Right cardiac atrium (tissue), 5 donors: ENCODE results near the gene DIAPH3. TPM values are rescaled to one million over a fixed set of nuclear protein-coding genes. Genes with fewer than 3 reads are reported as not detected.

Source experiments
- ATAC-seq, 2 donors: fragments of 200-7000 bp; cut with Tn5 transposase; one replicate each; pipeline versions ENCODE4 v1.8.0 to v1.9.1; 2020; ENCODE audit warnings: moderate library complexity in 2 of 2, mild to moderate bottlenecking in 1 of 2
- DNase-seq, 3 donors: peaks; one replicate each; pipeline ENCODE4 v3.0.0-alpha.2; 2020
- H3K27ac ChIP-seq: one replicate; pipeline ENCODE4 v1.5.1; 2013; ENCODE audit warnings: mild to moderate bottlenecking, low read length, control low read depth, moderate library complexity
- H3K27me3 ChIP-seq: one replicate; pipeline ENCODE4 v1.6.1; 2013; ENCODE audit not compliant: control insufficient read depth, insufficient read depth
- H3K4me1 ChIP-seq: one replicate; pipeline ENCODE4 v1.6.1; 2013; ENCODE audit warnings: low read length; ENCODE audit not compliant: control insufficient read depth, insufficient read depth
- H3K4me3 ChIP-seq: one replicate; pipeline ENCODE4 v1.5.1; 2013; ENCODE audit warnings: low read length, control low read depth
- H3K9me3 ChIP-seq: one replicate; pipeline ENCODE4 v1.6.1; 2013; ENCODE audit warnings: low read length; ENCODE audit not compliant: control insufficient read depth
- WGBS: extraction: QIAGEN DNeasy Blood & Tissue Kit; methylation state at CpG from one replicate; pipeline ENCODE4 v1.1.7; 2013; 5-methylcytosine and 5-hydroxymethylcytosine counted together
- intact Hi-C, 4 donors: fragments of 100-400 bp; cut with DNase I; formaldehyde crosslinking; loops; one replicate each; pipeline versions ENCODE4 v1.11.0 to v1.14.0; 2022 to 2023
- polyA plus RNA-seq: library from polyadenylated mRNA; stranded (reverse); fragments of 200-250 nt; gene quantifications from one replicate; pipeline ENCODE4 v1.2.3, GENCODE V29; 2013
- total RNA-seq, 4 donors: library from RNA; stranded (reverse); fragmentation: NEBNext Ultra II Directional; extraction: Animal tissue kit (Norgen Biotek cat#: 25700); gene quantifications; one replicate each; pipeline ENCODE4 v1.2.1, GENCODE V29; 2021
- donor health status: healthy with polysubstance abuse.
- donor health status: DM: no; HTN: yes; CAD: no.
- donor health status: DM: no; HTN: no; CAD: no.
- donor health status: DM: no; HTN: yes; CAD: no; lungs with severe emphysema.
- donor health status: DM: yes; HTN: yes; CAD: no.

Gene DIAPH3
- total and polyA plus RNA-seq, 5 donors: 0.09 to 0.46 (median 0.33) TPM

GRCh38 chr13:59625111-59625510 lies 538.6 kb downstream of the DIAPH3 start:
- 97% methylated on average over 3 of the region's 3 CpGs for WGBS
- intact Hi-C loops: no loop called here
- no peaks in the 10 kb centered on the region for H3K27me3 ChIP-seq
- no peak for ATAC-seq
- DNase-seq: no peak
- no peak overlapping the region for H3K4me3 ChIP-seq
- no peaks in the 10 kb centered on the region for H3K4me1 ChIP-seq
- no peak overlapping the region for H3K27ac ChIP-seq
- no peaks in the 10 kb centered on the region for H3K9me3 ChIP-seq

GRCh38 chr13:59623206-59623915 lies 540.4 kb downstream of the DIAPH3 start:
- H3K4me3 ChIP-seq: no peak overlapping the region
- no peak overlapping the region for H3K27ac ChIP-seq
- no peaks in the 10 kb centered on the region for H3K27me3 ChIP-seq
- H3K9me3 ChIP-seq: no peaks in the 10 kb centered on the region
- ATAC-seq (no peak), DNase-seq (no peak)
- H3K4me1 ChIP-seq: no peaks in the 10 kb centered on the region
- intact Hi-C loops: no loop called here
- 74% methylated on average over 4 of the region's 4 CpGs for WGBS

- ATAC-seq: no peak
- DNase-seq: no peak
- no peaks in the 10 kb centered on the region for H3K4me1 ChIP-seq
- no peaks in the 10 kb centered on the region for H3K9me3 ChIP-seq
- intact Hi-C loops: no loop called here
- no peaks in the 10 kb centered on the region for H3K27me3 ChIP-seq
- H3K4me3 ChIP-seq: no peak overlapping the region
- H3K27ac ChIP-seq: no peak overlapping the region
Observed at GRCh38 chr13:59621773-59622172, 542.0 kb downstream of the DIAPH3 start.

Other genes with a start within 250 kb of the DIAPH3 start
- gene TDRD3, start 233.3 kb upstream of the DIAPH3 start, total RNA-seq: 10 to 100 TPM; 40.8 to 59.0 (median 51.5) TPM
- gene TDRD3, start 233.3 kb upstream of the DIAPH3 start, polyA plus RNA-seq: 14.8 TPM